GM18873 (cell line): Measurements from ENCODE around the gene PRKCQ.
"Not testable (repeated sequence)": the region's sequence is repeated elsewhere in the genome, so short reads cannot be mapped to it uniquely, and the experiment has no call there.

Source experiments
- ATAC-seq: cut with Tn5 transposase; IDR thresholded peaks from one replicate; pipeline ENCODE4 v1.9.1; 2021; ENCODE audit warnings: mild to moderate bottlenecking, moderate library complexity, moderate number of reproducible peaks; ENCODE audit not compliant: unreplicated experiment, low FRiP score

PRKCQ gene

DNA sequence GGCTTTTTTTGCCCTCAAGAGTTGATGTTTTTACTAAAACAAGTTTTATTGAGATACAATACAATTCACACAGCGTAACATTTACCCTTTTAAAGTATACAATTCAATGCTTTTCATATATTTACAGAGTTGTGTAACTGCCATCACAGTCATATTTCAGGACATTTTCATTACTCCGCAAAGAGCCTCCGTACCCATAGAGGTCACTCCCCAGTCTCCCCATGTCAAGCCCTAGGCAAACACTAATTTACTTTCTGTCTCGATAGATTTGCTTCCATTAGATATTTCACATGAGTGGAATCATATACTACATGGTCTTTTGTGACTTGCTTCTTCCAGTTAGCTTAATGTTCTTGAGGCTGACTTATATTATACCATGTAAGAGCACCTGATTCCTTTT, 183.8 kb downstream of the PRKCQ start:
- ATAC-seq = no peak

DNA sequence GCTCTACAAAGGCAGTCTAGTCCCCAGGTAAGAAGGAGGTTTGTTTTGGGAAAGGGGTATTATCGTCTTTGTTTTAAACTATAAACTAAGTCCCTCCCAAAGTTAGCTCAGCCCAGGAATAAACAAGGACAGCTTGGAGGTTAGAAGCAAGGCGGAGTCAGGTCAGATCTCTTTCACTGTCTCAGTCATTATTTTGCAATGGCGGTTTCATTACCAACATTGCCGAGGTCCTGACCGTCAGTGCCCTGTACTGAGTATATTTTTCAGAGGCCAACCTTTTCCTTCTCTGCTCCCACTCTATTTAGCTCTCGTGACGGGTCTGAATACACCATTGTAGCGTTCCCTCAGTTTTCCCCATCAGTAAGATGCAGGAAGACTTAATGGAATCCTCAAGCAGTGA, 184.5 kb downstream of the PRKCQ start:
- no peak for ATAC-seq

DNA sequence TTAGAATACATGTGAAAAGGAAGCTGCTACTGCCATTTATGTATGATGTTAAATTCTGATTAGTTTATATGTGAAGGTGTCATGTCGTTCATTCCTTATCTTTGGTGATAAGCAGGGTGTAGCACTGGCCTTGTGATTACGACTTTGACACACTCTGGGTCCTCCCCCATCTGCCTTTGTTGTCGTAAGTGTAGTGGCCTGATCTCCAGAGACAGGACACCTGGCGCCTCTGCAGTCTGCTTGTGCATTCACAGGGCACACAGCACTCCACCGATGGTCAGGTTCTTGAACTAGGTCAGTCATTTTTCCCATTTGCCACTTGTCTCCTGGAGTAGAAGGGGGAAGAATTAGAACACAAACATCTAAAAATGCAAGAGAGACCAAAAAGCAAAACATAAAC, 186.0 kb downstream of the PRKCQ start:
- no peak for ATAC-seq

DNA sequence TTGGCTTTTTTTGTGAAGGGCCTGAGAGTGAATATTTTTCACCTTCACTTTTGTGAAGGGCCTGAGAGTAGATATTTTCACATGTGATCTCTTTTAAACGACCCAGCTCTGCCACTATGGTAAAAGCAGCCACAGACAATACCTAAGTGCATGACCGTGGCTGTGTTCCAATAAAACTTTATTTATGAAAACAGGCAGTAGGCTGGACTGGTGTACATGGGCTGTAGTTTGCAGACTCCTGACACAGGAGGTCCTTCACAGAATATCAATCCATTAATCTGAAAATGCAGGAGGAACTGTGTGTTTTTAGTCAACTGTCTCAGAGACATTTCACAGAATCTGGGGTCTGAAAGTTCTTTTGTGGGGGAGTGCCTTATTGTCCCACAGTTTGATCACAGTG, 186.9 kb downstream of the PRKCQ start:
- ATAC-seq = no peak

DNA sequence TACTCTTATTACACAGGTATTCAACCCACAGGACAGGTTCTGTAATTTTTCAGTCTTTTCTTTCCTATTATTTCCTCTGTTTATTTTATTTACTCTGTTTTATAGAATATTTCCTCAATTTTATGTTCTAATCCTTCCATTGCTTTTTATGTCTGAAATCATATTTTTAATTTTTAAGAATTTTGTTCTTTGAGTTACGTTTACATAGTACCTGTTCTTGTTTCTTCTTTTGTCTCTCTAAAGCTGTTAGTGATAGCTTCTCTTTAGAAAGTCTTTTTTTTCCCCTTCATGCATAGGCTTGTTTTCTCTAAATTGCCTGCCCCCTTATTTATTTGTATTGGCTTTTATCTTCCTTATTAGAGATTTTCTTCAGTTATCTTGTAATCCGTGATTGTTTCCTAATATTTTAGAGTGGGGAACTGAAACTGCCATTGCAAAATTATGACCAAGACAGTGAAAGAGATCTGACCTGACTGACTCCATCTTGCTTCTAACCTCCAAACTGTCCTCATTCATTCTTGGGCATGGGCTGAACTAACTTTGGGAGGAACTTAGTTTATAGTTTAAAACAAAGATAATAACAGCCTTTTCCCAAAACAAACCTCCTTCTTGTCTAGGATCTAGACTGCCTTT, 189.7 kb downstream of the PRKCQ start:
- no peak for ATAC-seq

DNA sequence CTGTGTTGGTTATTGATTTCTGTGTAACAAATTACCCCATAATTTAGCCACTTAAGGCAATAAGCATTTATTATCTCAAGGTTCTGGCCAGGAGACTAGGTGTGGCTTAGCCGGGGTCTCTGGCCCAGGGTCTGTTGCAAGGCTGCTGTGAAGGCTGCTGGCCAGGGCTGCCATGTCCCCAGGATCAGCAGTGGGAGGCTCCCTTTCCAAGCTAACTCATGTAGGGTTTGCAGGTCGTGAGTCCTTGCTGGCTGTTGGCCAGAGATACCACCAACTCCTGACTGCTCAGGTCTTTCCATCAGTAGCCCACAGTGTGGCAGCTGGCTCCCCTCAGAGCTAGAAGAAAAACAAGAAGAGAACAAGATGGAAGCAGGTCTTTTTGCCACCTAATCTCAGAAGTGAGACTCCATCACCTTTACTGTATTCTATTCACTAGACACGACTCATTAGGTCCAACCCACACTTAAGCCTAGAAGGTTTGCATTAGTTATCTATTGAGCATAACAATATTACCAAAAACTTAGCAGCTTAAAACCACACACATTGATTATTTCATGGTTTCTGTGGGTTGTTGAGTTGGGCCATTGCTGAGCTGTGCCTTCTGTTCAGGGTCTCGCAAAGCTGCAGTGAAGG, 191.7 kb downstream of the PRKCQ start:
- no peak for ATAC-seq

DNA sequence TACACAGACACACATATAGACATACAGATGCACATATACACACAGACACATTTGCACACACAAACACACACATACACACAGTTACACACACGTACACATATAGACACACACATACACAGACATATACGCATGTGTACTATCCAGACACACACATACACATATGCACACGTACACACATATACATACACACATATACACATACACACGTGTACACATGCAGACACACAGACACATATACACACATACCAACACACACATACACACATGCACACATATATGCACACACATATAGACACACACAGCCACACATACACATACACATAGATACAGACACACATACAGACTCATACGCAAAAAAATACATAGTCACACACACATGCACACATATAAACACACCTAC, 193.1 kb downstream of the PRKCQ start:
- ATAC-seq = no peak

DNA sequence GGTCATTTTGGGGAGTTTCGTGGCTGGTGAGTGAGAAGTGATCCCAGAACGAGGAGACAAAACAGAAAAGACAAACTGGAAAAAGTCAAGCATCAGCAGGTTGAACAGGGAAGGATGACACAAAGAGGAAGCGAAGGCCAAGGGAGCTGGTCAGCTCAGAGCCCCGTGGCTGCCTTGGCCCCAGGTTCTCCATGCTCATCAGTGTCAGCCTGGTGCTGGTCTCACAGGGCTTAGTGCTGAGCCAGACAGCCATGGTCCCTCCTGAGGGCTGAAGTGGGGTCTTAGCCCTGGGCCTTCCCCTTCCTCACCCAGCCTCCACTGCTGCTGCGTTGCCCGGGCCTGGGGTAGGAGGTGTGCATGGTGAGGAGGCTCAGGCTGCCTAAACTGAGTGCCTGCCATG, 193.7 kb downstream of the PRKCQ start:
- no peak for ATAC-seq

DNA sequence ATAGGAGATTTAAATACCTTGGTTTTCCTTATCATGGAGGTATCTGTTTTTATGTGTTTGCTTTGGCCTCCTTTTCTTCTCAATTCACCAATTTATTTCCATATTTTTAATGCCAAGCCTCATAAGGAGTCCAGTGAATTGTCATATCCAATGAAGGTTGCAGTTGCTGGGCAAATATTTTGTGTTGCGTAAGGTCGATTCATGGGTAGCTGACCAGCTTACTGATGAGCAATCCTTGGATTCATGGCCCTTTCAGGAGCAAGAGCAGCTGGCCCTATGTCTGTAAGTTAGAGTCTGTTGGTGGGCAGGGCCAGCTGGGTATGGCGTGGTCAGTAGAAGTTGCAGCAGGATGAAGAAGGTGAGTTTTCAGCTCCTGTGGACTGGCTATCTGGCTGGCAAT, 194.4 kb downstream of the PRKCQ start:
- ATAC-seq = no peak

DNA sequence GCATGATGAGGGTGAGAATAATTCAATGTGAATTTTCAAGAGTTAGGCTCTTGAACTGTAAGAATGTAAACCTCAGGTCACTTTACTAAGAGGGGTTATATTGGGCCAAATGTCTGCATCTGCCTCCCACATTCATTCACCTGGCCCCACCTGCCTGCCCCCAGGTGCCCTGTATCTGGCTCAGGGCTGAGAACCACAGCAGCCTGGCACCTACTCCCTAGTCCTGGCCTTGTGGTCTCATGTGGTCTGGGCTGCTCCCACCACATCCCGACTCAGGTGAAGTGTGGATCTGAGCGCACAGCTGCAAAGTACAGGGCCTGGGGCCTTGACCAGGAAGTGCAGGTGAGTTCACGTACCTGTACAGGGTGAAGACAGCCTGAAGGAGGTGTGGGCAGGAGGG, 195.2 kb downstream of the PRKCQ start:
- ATAC-seq = no peak

DNA sequence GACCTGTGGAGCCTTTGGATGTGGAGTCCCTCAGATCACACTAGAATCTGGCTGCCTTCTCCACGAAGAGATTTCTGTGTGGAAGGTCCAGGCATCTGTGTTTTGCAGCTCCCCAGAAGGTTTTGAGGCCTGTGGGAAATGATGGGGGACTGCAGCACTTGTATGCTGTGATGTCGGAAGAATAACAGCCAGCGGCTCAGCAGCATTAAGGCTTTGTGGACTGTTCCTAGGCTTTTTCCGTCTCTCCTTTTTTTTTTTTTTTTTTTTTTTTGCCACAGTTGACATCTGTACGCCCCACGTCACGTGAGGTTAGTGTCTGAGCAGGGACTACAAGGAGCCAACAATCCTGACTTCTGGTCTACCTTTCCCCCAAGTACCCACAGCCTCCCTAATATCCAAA, 196.0 kb downstream of the PRKCQ start:
- no peak for ATAC-seq

DNA sequence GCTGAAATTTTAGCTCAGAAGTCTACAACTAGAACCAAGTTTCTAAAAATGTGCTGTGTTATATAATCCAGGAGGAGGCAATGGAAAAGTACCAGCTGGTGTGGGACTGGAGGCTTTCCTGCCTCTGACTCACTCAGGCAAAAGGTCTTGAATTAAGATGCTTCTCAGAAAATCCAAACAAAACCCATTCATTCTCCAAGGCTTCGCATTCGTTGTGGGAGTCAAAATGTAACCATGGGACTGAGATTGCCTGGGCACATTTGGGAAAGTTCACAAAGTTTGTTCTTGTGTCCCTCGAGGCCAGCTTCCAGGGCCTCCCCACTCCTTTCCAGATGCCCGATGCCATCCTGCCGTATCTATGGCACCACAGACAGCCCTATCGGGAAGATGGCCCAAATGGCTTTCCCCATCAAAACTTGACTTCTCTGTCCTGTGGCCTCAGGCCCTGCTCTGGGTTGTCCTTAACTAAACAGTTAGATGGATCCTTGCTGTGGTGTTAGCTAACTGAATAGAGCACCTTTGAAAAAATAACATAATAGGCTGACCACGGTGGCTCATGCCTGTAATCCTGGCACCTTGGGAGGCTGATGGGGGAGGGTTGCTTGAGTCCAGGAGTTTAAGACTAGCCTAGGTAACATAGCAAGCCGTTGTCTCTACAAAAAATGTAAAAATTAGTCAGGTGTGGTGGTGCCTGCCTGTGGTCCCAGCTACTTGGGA, 196.8 kb downstream of the PRKCQ start:
- no peak for ATAC-seq

DNA sequence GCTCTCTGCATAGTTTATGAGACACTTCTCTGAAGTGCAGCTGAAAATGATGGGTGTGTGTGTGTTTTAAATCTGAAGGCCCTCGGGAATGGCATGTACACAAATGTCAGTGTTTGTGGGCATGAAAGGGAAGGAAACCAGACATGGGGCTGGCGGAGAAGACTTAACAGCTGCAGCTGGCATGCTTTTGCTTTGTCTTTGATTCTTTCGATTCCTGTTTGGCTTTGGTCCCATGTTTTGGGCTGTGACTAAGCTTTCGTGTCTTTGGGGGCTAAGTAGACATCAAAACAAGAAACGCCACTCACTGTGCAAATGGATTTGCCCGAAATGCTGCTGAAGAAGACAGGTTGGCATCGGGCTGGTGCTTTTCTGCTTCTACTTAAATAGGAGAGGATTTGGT, 198.0 kb downstream of the PRKCQ start:
- ATAC-seq = no peak

DNA sequence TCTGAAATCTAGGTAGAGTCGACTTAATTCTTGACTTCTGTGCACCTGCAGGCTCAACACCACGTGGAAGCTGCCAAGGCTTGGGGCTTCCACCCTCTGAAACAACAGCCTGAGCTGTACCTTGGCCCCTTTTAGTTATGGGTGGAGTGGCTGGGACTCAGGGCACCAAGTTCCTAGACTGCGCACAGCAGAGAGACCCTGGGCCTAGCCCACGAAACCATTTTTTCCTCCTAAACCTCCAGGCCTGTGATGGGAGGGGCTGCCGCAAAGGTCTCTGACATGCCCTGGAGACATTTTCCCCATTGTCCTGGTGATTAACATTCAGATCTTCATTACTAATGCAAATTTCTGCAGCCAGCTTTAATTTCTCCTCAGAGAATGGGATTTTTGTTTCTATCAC, 199.6 kb downstream of the PRKCQ start:
- not testable (repeated sequence) for ATAC-seq

DNA sequence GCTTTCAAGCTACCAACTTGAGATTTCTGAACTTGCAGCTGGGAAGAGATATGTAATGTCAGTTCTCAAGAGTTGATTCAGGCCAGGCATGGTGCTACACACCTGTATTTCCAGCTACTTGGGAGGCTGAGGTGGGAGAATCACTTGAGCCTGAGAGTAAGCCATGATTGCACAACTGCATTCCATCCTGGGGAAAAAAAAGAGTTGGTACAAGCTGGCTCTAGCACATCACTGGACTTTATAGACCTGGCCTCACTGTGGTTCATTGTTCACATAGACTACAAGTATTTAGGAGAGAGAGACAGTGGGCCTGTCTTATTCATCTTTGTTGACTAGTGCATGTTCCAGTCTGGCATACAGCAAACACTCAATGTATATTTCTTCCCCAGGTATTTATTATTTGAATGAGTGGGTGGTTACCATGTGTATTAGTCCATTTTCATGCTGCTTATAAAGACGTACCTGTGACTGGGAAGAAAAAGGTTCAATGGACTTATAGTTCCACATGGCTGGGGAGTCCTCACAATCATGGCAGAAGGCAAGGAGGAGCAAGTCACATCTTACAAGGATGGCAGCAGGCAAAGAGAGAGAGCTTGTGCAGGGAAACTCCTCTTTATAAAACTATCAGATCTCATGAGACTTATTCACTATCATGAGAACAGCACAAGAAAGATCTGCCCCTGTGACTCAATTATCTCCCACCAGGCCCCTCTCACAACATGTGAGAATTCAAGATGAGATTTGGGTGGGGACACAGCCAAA, 200.9 kb downstream of the PRKCQ start:
- ATAC-seq = no peak
